ENCODE data around the gene SYT8.

Gene SYT8

GRCh38 chr11:1817511-1817910 is 17.3 kb upstream of the SYT8 start:
- DNase-seq (ENCODE audit: low read depth in 2 of 3, low spot score in 2 of 3): no peak

DNA sequence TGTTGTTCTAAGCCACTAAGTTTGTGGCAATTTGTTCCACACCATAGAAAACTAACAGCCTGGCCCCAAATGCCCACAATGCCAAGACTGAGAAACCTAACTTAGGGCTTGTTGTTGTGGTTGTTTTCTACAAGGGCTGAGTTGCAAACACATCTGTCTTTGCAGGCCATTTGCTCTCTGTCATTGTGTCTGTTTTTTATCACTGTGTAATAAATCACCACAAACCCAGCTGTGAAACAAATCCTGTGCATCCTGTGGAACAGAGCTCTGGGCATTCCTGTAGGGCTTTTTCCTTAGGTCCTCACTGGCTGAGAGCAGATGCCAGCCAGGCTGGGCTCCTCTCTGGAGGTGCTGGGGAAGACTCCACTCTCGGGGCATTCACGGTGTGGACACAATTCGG is 15.7 kb upstream of the SYT8 start:
- no peak for DNase-seq (ENCODE audit: low read depth in 2 of 3, low spot score in 2 of 3)

DNA sequence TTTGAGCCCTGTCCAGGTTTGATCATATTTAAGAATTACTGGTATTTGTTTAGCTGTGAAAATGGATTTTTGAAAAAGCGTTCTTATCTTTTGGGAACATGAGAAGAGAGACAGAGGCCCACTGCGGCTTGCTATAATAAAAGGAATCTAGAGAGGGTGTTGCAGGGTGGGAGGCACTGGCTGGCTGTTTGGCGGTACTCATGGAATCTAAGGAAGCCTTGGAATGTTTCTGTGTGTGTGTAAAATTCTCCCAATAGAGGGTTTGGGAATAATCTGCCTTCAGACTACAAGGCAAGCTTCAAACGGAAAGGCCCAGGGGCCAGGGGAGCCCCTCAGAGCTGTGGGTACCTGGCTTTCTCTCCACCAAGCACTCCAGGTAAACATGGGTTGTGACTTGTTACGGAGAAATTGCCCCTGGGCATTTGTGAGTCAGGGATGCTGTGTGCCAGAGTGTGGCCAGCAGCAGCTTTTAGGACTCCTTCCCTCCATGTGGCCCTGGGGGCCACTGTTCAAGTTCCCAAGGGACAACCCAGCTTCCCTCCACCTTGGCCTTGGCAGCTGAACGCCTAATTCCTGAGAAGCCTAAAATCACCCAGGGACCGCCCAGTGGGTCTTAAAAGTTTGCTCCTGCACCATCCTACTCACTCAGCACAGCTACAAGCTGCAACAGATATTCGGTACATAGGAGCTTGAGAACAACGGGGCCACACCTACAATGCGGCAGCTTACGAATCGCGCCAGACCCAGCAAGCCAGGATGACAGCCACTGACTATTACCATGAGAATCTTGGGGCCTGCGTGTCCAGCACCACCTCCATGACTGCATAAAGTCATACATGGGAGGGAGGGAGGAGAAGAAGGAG is 14.1 kb upstream of the SYT8 start:
- no peak for DNase-seq (ENCODE audit: low read depth in 2 of 3, low spot score in 2 of 3)

- DNase-seq (ENCODE audit: low read depth in 2 of 3, low spot score in 2 of 3): no peak
These were observed 13.2 kb upstream of the SYT8 start for GRCh38 chr11:1821562-1821961.

GRCh38 chr11:1822648-1823375 is 12.0 kb upstream of the SYT8 start:
- DNase-seq (ENCODE audit: low read depth in 2 of 3, low spot score in 2 of 3): no peak

GRCh38 chr11:1823376-1824220 is 11.2 kb upstream of the SYT8 start:
- no peak for DNase-seq (ENCODE audit: low read depth in 2 of 3, low spot score in 2 of 3)

DNA sequence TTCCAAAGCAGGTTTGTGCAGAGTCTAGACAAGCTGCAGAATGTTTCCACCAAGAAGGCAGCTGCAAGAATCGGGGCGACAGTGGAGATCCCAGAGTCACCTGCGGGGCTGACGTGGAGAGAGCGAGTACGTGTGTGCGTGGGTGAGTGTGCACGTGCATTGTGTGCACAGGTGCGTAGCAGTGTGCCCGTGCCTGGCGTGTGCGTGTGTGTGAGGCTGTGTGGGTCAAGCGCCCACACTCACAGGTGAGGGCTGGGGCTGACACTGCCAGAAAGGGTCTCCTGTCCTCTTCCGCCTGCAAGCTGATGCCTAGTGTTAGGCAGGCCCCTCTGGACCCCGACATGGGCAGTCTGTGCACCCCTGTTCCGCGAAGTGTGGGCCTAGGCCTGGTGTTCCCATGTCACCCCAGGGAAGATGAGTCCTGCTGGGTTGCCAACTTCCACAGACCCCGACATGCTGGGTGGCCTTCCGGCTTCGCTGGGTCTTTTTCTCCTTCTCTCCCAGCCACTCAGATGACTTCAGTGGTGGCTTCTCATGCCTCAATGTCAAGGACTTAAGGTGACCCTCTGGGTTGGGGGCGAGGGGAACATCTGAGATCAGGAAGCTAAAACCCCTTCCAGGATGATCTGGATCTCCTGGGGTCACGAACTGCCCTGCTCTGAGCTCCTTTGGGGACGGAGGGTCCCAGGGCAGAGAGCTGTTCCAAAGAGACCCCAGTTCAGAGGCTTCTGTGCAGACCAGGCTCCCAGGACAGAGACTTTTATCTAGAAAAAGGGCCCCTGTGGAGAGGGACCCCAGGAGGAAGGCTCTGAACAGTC is 10.4 kb upstream of the SYT8 start:
- DNase-seq (ENCODE audit: low read depth in 2 of 3, low spot score in 2 of 3): no peak

DNA sequence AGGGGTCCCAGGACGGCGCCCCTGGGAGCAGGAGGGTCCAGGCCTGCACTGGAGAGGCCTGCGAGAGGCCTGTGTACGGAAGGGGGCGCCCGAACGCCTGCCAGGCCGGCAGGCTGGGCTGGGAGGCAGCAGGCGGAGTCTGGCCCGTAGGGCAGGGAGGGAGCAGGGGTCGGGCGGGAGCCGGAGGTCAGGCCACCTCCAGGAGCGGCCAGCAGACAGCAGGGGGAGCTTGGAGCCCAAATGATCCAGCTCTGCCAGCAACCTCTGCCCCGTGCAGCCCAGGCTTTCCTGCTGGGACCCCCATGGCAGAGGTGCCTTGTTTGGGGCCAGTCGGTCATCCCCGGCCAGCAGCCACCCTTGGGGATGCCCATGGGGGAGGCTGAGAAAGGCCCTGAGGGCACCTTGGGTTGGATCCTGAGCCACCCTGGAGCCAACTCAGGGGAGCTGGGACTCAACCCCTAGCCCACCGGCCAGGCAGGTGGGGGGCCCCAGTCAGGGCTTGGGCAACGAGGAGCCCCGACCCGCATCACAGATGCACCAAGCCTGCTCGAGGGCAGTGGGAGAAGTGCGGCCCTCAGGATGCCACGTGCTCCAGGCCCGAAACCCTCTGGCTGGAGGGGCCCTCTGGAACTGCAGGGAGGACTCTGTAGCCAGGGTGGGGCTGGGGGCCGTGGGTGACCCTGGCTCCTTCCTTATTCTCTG is 9.6 kb upstream of the SYT8 start:
- no peak for DNase-seq (ENCODE audit: low read depth in 2 of 3, low spot score in 2 of 3)

- no peak for DNase-seq (ENCODE audit: low read depth in 2 of 3, low spot score in 2 of 3)
These were observed 8.9 kb upstream of the SYT8 start for GRCh38 chr11:1825785-1826451.

GRCh38 chr11:1826552-1827094 is 8.2 kb upstream of the SYT8 start:
- DNase-seq (ENCODE audit: low read depth in 2 of 3, low spot score in 2 of 3): no peak

DNA sequence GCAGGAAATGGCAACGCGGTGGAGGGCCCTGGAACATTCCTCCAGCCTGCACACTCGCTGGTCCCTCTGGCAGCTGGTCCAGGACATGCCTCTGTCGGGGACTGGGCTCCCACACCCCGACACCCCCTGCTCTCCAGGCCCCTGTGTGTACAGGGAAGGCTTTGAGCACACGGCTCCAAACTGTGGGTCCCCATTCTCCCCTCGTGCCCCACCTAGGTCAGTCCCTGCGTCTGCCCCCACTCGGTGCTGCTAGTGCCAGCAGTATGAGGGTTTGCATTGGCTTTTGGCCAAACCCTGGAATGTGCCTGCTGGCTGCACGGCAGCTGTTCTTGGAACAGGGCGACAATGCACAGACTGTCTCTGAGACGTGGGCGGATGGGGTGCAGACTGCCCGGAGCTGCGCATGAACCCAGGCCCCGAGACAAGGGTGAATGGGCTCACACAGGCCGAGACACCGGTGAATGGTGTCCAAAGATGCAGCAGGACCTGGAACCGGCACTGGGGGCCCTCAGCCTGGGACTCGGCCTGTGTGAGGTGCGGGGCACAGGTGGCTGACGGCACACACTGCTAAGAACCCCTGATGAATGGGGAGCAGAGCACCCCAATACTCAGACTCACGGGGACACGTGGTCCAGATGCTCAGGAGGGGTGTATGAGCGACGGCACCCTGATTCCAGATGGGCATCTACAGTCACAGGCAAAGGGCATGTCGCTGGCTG is 7.5 kb upstream of the SYT8 start:
- DNase-seq (ENCODE audit: low read depth in 2 of 3, low spot score in 2 of 3): no peak

DNA sequence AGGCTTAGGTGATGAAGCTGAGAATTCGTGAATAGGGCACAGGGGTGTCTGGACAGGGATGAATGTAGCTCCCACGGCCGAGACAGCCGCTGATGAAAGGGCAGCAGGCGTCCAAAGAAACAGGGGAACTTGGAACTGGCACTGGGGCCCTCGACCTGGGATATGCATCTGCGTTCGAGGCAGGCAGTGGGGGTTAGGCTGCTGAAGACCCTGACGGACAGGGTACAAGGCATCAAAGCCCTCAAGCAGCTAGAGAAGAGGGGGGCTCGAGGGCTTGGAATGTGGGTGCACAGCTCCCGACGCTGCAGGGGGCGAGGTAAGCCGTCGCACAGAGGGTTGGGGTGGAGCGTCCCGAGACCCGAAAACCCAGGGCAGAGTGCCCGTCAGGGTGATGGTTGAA is 6.9 kb upstream of the SYT8 start:
- DNase-seq (ENCODE audit: low read depth in 2 of 3, low spot score in 2 of 3): no peak

- DNase-seq (ENCODE audit: low read depth in 2 of 3, low spot score in 2 of 3): no peak
These were observed 6.2 kb upstream of the SYT8 start for GRCh38 chr11:1828542-1828941.

DNA sequence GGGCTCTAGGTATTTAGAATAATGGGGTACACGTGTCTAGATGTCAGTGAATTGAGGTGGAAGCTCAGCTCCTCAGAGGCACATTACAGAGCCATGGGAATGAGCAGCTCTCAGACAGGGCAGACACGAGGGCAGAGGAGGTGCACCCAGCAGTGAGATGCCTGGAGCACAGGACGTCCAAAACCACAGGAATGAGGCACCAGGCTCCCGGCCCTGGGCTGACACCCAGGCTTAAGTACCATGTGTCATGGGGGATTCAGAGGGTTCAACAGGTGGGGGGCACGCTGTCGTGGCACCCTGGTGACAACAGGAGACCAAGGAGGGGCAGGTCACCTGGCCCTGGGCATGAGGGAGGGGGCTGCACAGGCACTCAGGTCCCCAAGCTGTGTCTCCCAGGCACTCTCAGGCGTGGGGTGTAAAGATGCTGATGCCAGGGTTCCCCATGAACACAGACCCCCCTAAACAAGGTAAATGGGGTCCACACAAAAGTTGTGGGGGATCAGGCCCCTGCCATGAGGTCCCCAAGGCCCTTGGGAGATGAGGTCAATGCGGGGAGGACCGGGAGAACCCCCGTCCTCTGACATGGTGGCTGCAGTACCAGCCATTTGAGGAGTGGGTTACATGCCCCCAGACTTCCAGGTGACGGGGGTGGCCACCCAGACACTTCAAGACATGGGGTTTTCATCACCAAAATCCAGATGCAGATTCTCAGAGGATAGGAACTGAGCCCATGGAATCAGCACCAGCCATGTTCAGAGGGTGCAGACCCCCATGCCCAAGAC is 5.6 kb upstream of the SYT8 start:
- no peak for DNase-seq (ENCODE audit: low read depth in 2 of 3, low spot score in 2 of 3)

- DNase-seq (ENCODE audit: low read depth in 2 of 3, low spot score in 2 of 3): no peak
These were observed 4.8 kb upstream of the SYT8 start for GRCh38 chr11:1830004-1830321.

DNA sequence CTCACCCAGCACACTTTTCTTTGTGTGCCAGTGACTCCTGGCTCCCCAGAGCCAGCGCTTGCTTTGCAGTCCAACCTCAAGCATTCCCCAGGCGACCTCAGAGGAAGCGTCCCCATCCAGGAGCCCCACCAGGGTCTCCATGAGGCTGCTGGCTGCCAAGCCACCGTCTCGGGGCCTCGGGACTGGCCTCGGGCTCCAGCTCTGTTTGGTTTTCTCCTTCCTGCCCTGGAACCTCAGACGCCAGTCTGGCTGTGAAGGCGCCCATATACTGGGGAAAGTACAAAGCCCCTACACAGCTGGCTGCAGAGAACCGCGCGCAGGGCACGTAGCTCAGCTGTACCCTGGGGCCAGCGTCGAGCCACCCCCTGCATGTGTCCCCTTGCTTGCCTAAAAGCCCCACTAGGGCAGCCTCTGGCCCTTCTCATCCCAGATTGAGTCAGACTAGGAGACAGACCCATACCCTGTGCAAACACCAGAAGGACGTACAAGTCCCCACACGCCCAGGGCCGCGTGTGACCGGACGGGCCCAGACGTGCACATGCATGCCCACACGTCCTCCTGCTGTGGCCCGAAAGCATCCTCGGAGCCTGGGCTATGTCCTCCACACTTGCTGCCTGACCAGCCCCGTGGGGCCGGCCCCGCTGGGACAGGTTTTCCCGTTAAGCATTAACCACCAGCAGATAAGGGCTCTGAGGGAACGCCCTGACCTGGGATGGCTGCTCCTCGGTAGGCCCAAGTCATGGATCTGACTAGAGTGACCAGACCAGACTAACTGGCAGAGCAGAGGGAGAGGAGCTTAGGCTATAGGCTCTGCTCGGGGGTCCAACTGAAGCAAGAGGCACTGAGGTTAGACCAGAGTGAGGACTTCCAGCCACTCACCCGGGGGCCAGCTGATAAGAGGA is 4.2 kb upstream of the SYT8 start:
- no peak for DNase-seq (ENCODE audit: low read depth in 2 of 3, low spot score in 2 of 3)
